Measurements from ENCODE around the gene TYK2. TPM values are rescaled to one million over a fixed set of nuclear protein-coding genes. Genes with fewer than 3 reads are reported as not detected.
A peak's percentile ranks its signal among the peaks of the same experiment; 100 is the strongest.

The TYK2 gene
- total and polyA plus RNA-seq, 4 donors: 47.9 to 63.1 (median 59.6) TPM

GRCh38 chr19:10315335-10316214, 64.8 kb downstream of the TYK2 start, which contains the start of gene FDX2:
TSS of gene FDX2 (minus strand) at chr19:10316015. CDS start at chr19:10315996, 19 bp downstream.
- Histone ChIP-seq H3K27ac (ENCODE audit: low read depth in 1 of 2, low read length in 2 of 2) (no peak within 1 kb of the TSS), H3K27me3 (ENCODE audit: control insufficient read depth in 4 of 4, insufficient read depth in 4 of 4, low read length in 3 of 4) (no peaks in the 10 kb centered on the region), H3K4me1 (ENCODE audit: control insufficient read depth in 4 of 4, insufficient read depth in 4 of 4, low read length in 3 of 4) (peaks cover 3 to 17% (median 9%) of the 10 kb centered on the region in 4 donors), H3K36me3 (ENCODE audit: control insufficient read depth in 4 of 4, insufficient read depth in 3 of 4, low read depth in 1 of 4, low read length in 3 of 4) (peaks cover 11 to 30% (median 14%) of the 10 kb centered on the region in 4 donors), H3K4me3 (ENCODE audit: low read depth in 1 of 3, low read length in 3 of 3) (peak within 1 kb of the TSS; percentile 60 to 88 (median 73)), H3K9ac (ENCODE audit: low read depth in 1 of 2, low read length in 2 of 2) (peak within 1 kb of the TSS; percentile 33 to 81), H3K9me3 (ENCODE audit: control insufficient read depth in 4 of 4, low read length in 3 of 4) (no peaks in the 10 kb centered on the region)
- TF ChIP-seq YY1 (IDR thresholded peaks at IDR 0.05): peak; percentile 98
- peak in 1 of 2 donors; percentile 65 for TF ChIP-seq GABPA (IDR thresholded peaks at IDR 0.05 in 1 of 2, conservative IDR thresholded peaks at IDR 0.05 in 1 of 2)
- TF ChIP-seq NR2F2 (IDR thresholded peaks at IDR 0.05): no peak
- TF ChIP-seq RAD21 (IDR thresholded peaks at IDR 0.05): no peak
- no peak for TF ChIP-seq TAF1 (conservative IDR thresholded peaks at IDR 0.05)
- peak; percentile 91 for DNase-seq (ENCODE audit: low spot score)
- WGBS: 1% methylated on average over 55 of the region's 55 CpGs

GRCh38 chr19:10309423-10309822, 70.9 kb downstream of the TYK2 start, which contains the start of gene ZGLP1:
TSS of gene ZGLP1 (minus strand) at chr19:10309815.
- peaks cover 0 to 5% (median 2%) of the 10 kb centered on the region in 4 donors for H3K36me3 ChIP-seq (ENCODE audit: control insufficient read depth in 4 of 4, insufficient read depth in 3 of 4, low read depth in 1 of 4, low read length in 3 of 4)
- DNase-seq (ENCODE audit: low spot score): peak; percentile 21
- no peaks in the 10 kb centered on the region for H3K27me3 ChIP-seq (ENCODE audit: control insufficient read depth in 4 of 4, insufficient read depth in 4 of 4, low read length in 3 of 4)
- H3K4me1 ChIP-seq (ENCODE audit: control insufficient read depth in 4 of 4, insufficient read depth in 4 of 4, low read length in 3 of 4): no peaks in the 10 kb centered on the region
- no peaks in the 10 kb centered on the region for H3K9me3 ChIP-seq (ENCODE audit: control insufficient read depth in 4 of 4, low read length in 3 of 4)
- no peak within 1 kb of the TSS for H3K4me3 ChIP-seq (ENCODE audit: low read depth in 1 of 3, low read length in 3 of 3)
- no peak within 1 kb of the TSS for H3K9ac ChIP-seq (ENCODE audit: low read depth in 1 of 2, low read length in 2 of 2)
- no peak within 1 kb of the TSS for H3K27ac ChIP-seq (ENCODE audit: low read depth in 1 of 2, low read length in 2 of 2)
- WGBS: 95% methylated on average over 24 of the region's 24 CpGs
- no peak for TF ChIP-seq ZBTB33 (IDR thresholded peaks at IDR 0.05)
- no peak for TF ChIP-seq JUND (IDR thresholded peaks at IDR 0.05)
- no peak for TF ChIP-seq FOXA1 (IDR thresholded peaks at IDR 0.05)
- no peak for TF ChIP-seq MAX (IDR thresholded peaks at IDR 0.05)
- TF ChIP-seq ATF3 (IDR thresholded peaks at IDR 0.05): no peak
- TF ChIP-seq REST (IDR thresholded peaks at IDR 0.05): no peak
- no peak for TF ChIP-seq RXRA (IDR thresholded peaks at IDR 0.05)
- no peak for TF ChIP-seq RAD21 (IDR thresholded peaks at IDR 0.05)
- TF ChIP-seq EGR1 (IDR thresholded peaks at IDR 0.05; ENCODE audit: low read depth in 2 of 2): no peak
- no peak for TF ChIP-seq SP1 (IDR thresholded peaks at IDR 0.05)
- no peak for TF ChIP-seq HNF4A (conservative IDR thresholded peaks at IDR 0.05)
- no peak for TF ChIP-seq HNF4G (IDR thresholded peaks at IDR 0.05)
- no peak for TF ChIP-seq CTCF (IDR thresholded peaks at IDR 0.05; ENCODE audit: low read depth, low read length, missing input control)
- TF ChIP-seq NR2F2 (IDR thresholded peaks at IDR 0.05): no peak

Data from liver (tissue), 9 donors.